ENCODE results near the gene LSM14A.
"Not testable (repeated sequence)": the region's sequence is repeated elsewhere in the genome, so short reads cannot be mapped to it uniquely, and the experiment has no call there.

LSM14A gene

GRCh38 chr19:34155686-34156085 lies 16.6 kb upstream of the LSM14A start:
- DNase-seq (ENCODE audit: low read depth in 2 of 3, low spot score in 2 of 3), result no peak

- DNase-seq (ENCODE audit: low read depth in 2 of 3, low spot score in 2 of 3), result not testable (repeated sequence)
These were observed 13.3 kb upstream of the LSM14A start for GRCh38 chr19:34158966-34159365.

- not testable (repeated sequence) for DNase-seq (ENCODE audit: low read depth in 2 of 3, low spot score in 2 of 3)
These were observed 12.8 kb upstream of the LSM14A start for GRCh38 chr19:34159541-34159940.

GRCh38 chr19:34161902-34162301 lies 10.4 kb upstream of the LSM14A start:
- not testable (repeated sequence) for DNase-seq (ENCODE audit: low read depth in 2 of 3, low spot score in 2 of 3)

- no peak for DNase-seq (ENCODE audit: low read depth in 2 of 3, low spot score in 2 of 3)
These were observed 7.0 kb upstream of the LSM14A start for GRCh38 chr19:34165295-34165738.

- not testable (repeated sequence) for DNase-seq (ENCODE audit: low read depth in 2 of 3, low spot score in 2 of 3)
These were observed 2.7 kb upstream of the LSM14A start for GRCh38 chr19:34169475-34170199.

- no peak for DNase-seq (ENCODE audit: low read depth in 2 of 3, low spot score in 2 of 3)
These were observed 796 bp upstream of the LSM14A start for GRCh38 chr19:34171539-34171876.

GRCh38 chr19:34172661-34173192 lies 423 bp downstream of the LSM14A start:
- DNase-seq (ENCODE audit: low read depth in 2 of 3, low spot score in 2 of 3), result peak in 1 of 3 experiments; percentile 23

GRCh38 chr19:34173193-34173956 lies 1.1 kb downstream of the LSM14A start:
- DNase-seq (ENCODE audit: low read depth in 2 of 3, low spot score in 2 of 3), result peak in 2 of 3 experiments; percentile 4 to 15

- DNase-seq (ENCODE audit: low read depth in 2 of 3, low spot score in 2 of 3), result not testable (repeated sequence)
These were observed 2.9 kb downstream of the LSM14A start for GRCh38 chr19:34175173-34175572.

GRCh38 chr19:34176581-34176980 lies 4.3 kb downstream of the LSM14A start:
- DNase-seq (ENCODE audit: low read depth in 2 of 3, low spot score in 2 of 3), result no peak

GRCh38 chr19:34178274-34178610 lies 5.9 kb downstream of the LSM14A start:
- DNase-seq (ENCODE audit: low read depth in 2 of 3, low spot score in 2 of 3), result no peak

- DNase-seq (ENCODE audit: low read depth in 2 of 3, low spot score in 2 of 3), result no peak
These were observed 6.8 kb downstream of the LSM14A start for GRCh38 chr19:34179066-34179465.

GRCh38 chr19:34180273-34180672 lies 8.0 kb downstream of the LSM14A start:
- no peak for DNase-seq (ENCODE audit: low read depth in 2 of 3, low spot score in 2 of 3)

- DNase-seq (ENCODE audit: low read depth in 2 of 3, low spot score in 2 of 3), result no peak
These were observed 8.4 kb downstream of the LSM14A start for GRCh38 chr19:34180709-34181108.

- no peak for DNase-seq (ENCODE audit: low read depth in 2 of 3, low spot score in 2 of 3)
These were observed 9.0 kb downstream of the LSM14A start for GRCh38 chr19:34181111-34181864.

GRCh38 chr19:34182125-34182524 lies 9.8 kb downstream of the LSM14A start:
- no peak for DNase-seq (ENCODE audit: low read depth in 2 of 3, low spot score in 2 of 3)

GRCh38 chr19:34184880-34185491 lies 12.7 kb downstream of the LSM14A start:
- DNase-seq (ENCODE audit: low read depth in 2 of 3, low spot score in 2 of 3), result no peak

GRCh38 chr19:34186205-34186604 lies 13.9 kb downstream of the LSM14A start:
- DNase-seq (ENCODE audit: low read depth in 2 of 3, low spot score in 2 of 3), result no peak

GRCh38 chr19:34187011-34187410 lies 14.7 kb downstream of the LSM14A start:
- no peak for DNase-seq (ENCODE audit: low read depth in 2 of 3, low spot score in 2 of 3)

- DNase-seq (ENCODE audit: low read depth in 2 of 3, low spot score in 2 of 3), result no peak
These were observed 16.1 kb downstream of the LSM14A start for GRCh38 chr19:34188408-34188807.
